NCI-H226 (cell line): ENCODE data around the gene PTH1R.

ENCODE experiments used
- DNase-seq: peaks from one replicate; pipeline ENCODE4 v3.0.0-alpha.2; 2015

The PTH1R gene

DNA sequence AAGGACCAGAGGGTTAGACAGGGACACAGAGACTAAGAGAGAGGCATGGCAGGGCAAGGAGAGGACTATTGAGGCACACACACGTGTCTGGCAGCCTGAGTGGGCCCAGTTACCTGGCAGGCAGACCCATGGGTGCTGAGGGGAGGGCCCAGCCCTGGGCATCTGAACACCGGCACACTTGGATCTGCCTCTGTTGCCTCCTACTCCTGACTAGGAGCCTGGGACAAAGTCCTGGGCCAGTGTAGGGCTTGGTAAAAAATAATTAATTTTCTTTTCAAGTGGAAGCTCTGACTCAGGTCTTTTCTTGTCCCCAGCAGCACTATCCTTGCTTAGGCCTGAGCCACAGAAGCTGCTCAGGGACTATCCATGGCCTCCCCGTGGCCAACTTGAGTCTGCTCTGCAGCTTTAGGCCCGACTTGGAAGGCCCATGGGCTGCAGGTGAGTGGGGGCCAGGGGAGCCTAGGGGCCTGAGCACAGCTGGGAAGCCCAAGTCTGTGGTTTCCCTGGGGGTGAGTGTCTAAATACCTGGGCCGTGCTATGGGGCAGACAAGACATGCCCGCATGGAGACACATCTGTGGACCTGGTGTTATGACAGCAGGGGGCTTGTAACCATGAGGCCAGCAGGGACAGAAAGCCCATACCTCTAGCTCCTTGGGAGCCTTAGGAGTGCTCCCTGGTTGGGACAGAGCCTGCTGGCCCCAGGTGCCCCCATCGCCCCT is at the start of gene PTH1R:
Gene PTH1R, plus strand, starts transcription at position 316 of the 720 bp plus-strand sequence. CDS start 5,839 bp downstream, outside the sequence.
- DNase-seq, result no peak

DNA sequence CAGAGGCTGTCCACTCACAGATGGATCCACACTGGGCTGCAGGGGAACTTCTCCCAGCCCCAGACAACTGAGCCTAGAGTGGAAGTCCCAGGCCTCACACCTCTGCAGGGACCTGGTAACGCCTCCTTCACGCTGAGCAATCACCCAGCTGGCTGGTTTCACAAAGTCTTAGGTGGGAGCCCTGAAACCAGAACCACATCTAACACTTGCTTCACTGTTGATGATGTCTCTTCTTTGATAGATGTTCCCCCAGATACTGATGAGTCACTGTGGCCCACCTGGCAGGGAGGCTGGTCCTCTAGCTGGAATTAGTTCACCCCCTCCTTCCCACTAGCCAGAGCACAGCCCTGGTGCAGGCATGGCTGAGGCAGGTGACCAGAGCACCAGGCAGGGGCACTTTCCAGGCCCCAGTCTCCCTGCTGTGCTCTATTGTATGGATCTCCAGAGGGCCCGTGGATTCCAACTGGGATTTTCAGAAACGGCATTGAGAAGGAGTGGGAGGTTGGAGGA is 47.8 kb upstream of the PTH1R start:
- DNase-seq, result no peak

DNA sequence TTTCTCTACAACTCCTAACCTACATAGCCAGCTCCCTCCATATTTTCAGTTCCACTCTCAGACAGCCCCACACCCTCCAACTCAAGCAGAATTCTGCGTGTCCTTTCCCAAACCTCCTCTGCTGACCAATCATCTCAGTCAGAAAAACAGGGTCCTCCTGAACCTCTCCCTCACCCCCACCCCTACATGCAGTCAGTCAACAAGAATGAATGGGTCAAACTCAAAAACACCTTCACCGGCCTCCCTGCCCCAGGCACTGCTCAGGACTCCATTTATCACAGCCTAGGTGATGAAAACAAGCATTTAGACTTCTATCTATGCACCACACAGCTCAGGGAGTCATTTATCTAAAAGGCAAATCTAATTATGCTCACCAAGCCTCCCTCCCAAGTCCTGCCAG is 46.7 kb upstream of the PTH1R start:
- DNase-seq, result no peak

DNA sequence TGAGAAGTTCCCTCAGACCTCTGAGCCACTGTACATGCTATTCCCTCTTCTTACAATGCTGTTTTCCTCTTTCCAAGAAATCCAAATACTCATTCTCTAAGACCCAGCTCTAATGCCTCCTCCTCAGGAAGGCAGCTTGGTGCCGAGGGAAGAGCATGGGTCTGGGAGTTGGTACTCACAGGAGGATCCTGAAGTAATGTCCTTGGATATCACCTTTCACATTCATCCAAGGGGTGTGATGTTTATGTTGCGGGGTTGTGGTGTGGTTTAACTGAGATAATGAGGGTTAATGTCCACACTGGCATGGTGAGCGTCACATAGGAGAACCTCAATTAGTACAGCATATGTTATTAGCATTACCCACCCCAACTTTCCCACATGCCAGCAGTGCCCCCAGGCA is 46.2 kb upstream of the PTH1R start:
- no peak for DNase-seq

DNA sequence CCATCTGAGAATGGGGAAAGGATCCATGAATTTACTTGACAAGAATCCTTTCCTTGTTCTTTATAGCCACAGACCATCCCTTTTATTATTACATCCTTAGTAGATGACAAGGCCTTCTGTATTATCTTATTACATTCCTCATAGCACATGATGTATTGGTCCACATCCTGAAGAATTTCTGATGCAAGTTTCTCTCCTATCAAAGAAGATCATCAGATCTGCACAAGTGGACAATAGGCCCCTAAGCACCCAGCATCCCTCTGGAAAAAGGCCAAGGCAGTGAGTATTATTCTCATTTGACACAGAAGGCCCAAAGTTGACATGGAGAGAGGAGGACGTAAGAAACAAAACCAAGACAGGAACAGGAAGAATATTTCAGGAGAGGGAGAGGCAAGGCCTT is 45.7 kb upstream of the PTH1R start:
- DNase-seq, result no peak

DNA sequence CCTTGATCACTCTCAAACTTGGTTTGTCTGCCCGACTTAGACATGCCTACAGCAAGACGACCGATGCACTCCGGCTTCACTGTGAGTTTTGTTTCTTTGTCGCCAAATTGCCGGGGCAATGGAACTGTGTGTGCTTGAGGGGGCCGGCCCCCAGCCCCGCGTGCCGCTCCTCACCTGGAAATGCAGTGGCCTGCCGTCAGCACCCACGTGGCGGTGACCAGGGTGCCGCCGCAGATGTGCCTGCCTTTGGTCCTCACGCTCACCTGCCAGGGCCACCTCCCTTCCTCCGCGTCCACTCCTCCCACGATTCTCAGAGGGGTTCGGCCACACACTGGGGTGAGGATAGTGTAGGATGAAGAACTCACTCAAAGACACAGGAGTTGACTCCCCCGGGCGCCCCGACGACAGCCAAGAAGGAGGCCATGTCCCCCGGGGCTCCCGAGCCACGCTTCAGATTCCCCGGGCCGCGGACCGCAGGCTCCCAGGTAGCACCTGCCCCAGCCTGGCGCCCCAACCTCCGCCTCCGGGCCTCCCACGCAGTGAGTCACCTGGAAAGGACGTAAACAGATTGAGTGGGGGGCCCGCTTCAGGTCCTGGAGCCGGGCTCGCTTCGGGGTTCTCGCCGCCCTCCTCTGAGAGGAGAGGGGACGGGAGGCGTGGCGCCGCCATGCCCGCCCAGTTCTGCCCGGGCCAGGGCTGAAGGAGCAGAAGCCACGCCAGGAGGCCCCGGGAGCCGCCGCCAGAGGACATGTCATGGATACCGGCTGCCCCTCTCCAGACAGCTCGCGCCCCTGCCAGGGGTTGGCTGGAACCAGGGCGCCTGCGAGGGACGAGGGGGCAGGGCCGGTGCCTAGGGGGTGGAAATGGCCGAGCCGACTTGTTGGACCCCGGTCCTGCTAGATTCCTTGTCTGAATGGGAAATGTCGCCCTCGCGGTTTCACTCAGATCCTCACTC is 43.9 kb upstream of the PTH1R start:
- DNase-seq, result no peak

DNA sequence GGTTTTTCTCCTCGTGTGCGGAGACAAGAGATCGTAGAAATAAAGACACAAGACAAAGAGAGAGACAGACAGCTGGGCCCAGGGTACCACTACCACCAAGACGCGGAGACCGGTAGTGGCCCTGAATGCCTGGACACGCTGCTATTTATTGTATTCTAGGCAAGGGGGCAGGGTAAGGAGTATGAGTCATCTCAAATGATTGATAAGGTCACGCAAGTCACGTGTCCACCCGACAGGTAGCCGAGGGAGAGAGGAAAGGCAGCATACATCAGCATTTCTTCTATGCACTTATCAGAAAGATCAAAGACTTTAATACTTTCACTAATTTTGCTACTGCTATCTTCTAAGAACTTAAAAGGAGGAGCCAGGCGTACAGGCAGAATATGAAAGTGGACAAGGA is 42.5 kb upstream of the PTH1R start:
- no peak for DNase-seq

DNA sequence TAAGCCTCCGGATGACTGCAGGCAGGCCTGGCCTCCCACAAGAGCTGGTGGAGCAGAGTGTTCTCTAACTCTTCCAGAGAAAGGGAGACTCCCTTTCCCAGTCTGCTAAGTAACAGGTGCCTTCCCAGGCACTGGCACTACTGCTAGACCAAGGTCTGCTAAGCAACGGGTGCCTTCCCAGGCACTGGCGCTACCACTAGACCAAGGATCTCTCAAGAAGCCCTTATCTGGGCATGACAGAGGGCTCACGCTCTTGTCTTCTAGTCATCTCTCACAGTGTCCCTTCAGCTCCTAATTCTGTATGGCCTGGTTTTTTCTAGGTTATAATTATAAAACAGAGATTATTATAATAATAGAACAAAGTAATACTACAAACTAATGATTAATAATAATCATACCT is 42.0 kb upstream of the PTH1R start:
- no peak for DNase-seq

DNA sequence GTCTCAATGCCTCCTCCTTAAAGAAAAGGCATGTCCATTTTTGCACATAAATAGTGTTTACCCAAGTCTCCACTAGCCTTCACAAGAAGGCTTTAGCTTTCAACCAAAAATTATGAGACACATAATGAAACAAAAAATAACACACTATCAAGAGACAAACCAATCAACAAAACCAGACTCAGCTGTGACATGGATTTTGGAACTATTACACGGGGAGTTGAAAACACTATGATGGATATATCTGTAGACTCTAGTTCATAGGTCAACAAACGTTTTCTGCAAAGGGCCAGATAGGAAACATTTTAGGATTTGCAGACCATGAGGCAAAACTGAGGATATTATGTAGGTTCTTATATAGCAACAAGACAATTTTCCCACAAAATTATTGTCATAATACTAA is 39.2 kb upstream of the PTH1R start:
- no peak for DNase-seq

DNA sequence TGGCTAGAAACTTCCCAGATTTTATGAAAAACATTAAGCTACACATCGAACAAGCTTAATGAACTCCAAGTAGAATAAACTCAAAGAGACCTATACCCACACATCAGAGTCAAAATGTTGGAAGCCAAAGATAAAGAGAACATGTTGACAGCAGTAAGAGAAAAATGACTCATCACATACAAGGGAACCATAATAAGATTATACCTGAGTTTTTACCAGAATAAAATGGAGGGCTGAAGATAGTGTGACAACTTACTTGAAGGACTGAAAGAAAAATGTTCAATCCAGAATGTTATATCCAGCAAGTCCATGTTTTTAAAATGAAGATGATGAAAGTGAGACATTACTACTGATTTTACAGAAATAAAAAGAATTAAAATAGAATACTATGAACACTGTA is 37.0 kb upstream of the PTH1R start:
- DNase-seq, result no peak

DNA sequence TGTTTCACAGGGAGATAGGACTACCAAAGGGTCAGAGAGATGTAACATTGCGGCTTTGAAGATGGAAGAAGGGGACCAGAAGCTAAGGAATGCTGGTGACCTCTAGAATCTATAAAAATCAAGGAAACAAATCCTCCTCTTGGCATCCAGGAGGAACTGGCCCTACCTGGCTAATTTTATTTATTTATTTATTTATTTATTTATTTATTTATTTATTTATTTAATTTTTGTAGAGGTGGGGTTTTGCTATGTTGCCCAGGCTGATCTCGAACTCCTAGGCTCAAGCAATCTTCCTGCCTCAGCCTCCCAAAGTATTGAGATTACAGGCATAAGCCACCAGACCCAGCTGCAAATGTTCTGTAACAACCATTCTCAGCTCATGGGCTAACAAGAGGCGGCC is 34.0 kb upstream of the PTH1R start:
- no peak for DNase-seq

DNA sequence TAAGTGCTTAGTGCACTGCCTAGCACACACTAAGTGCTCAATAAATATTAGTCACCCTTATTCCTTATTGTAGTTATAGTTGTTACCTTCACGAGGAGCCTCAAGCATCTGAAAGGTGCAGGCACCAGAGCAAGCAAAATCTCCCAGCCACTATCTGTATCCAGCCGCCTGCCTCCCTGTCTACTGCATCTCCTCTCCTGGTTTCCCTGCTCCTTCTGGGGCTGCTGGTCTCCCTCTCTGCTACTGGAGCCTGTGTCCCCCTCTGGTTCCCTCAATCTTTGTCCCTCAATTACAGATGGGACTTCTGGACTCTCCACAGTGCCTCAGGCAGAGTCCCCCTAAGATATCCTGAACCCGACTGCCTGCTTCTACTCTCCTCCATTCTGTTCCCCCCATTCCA is 33.1 kb upstream of the PTH1R start:
- DNase-seq, result no peak

DNA sequence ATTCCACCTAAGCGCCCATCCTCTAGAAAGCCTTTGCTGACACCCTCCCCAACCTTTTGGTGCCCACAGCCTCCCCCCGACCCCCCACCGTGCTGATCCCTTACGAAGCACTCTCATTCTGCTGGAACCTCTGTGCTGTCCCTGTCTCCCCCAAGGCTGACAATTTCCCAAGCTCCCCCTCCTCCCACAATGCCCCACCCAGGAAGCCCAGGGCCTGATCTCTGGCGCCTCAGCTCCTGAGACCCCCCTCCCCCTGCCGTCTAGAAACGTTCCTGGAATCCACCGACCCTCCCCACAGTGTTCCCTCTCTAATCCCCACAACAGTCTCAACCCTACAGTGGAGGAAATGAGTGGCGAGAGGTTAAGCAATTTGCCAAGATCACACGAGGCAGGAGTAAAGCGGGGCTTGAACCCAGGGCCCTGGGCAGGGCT is 32.6 kb upstream of the PTH1R start:
- DNase-seq, result no peak

DNA sequence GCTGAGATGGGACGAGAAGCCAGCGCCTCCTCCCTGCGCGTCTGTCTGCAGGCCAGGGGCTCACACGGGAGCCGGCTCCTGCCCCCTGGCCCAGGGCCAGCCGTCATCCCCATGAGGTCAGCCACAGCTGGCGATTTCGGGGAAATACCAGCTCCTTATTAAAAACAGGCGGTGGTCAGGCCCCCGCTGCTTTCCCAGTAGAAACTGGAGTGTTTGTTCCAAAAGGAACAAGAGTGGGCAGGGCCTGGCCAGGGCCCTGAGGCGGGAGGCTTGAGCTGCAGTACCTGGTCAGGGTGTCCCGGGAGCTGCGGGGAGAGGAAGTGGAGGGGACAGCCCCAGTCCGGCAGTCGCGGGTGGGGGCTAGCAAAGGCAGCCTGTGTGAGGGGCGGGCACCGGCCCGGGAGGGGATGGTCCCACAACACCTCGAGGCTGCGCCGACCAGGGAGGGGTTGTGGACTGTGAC is 32.1 kb upstream of the PTH1R start:
- no peak for DNase-seq

DNA sequence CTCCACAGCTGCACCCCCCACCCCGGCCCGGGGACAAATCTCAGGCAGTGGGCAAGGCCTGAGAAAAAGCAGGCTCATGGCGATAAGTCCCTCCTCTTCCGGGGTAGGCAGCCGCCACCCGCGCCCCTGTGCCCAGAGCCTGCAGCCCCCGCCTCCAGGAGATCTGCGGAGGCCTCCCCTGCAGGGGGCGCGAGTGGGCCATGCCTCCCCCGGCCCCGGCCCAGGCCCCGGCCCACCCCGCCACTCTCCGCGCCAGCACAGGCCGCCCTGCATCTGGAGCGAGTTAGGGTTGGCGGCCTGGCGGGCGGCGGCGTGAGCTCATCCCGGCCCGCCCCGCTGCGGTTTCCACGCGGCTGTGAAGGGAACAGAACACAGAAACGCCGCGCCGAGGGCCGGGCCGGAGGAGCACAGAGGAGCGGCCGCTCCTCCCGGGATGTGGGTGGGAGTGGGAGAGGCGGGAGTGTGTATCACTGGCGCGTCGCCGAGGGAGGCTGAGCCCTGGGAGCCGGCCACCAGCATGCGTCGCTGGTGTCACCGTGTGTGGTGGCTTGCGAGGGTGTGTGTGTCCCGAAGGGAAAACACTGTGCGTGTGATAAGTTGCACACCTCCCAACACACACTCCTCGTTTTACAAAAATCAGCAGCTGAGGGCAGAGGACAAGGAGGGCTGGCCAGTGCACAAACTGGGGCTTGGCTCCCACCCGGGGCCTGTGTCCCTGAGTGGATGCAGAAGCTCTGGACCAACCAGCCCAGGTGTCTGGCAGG is 31.5 kb upstream of the PTH1R start:
- DNase-seq, result peak; percentile 28

DNA sequence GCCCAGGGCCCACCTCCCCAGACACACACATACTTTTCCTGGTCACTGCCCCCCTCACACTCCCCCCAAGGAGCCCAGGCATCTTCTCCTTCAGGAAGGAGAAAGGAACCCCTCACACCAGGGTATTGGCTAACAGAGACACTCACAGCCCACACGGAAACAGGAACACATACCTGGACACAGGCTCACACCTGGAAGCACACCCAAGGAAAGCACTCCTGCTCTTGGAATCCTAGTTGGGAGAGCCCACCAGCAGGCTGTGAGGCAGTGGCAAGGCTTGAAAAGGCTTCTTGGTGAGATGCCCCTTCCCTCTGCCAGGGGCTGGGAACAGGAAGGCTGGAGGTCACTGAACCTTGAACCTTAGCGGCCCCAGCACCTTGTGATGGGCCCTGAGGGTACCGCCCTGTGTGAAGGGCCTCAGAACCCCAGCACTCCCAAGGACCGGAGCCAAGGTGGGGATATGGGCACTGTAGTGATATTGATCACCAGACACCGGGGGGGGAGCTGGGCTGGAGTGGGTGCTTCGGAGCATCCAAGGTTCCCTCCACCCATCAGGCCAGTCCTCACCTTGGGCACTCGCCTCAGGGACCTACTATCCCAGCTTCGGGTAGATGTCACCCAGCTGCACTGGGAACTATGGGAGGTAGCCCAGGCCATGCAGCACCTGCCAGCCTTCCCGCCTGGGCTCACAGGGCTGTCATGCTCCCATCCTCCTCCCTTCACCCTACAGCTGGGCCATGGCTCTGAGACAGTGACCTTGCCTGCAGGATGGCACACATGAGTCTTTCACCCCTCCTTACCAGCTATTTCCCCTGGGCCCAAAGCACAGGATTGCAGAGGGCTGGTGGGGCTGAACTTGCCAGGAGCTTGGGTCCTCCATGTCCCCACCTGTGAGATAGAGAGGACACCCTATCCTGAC is 30.6 kb upstream of the PTH1R start:
- DNase-seq, result no peak

DNA sequence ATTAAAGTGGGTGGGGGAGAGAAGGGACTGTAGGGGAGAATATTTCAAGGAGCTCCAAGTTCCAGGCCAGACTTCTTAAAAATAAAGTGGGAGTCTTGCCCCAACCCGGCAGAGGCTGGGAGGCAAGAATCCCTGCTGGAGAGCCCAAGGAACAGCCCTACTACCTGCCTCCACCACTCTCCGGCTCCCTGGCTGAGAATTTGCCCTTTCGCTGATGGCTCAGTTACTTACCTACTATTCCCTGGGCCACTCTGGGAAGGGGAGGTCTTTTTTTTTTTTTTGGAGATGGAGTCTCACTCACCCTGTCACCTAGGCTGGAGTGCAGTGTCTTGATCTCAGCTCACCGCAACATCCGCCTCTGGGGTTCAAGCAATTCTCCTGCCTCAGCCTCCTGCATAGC is 29.8 kb upstream of the PTH1R start:
- DNase-seq, result no peak

DNA sequence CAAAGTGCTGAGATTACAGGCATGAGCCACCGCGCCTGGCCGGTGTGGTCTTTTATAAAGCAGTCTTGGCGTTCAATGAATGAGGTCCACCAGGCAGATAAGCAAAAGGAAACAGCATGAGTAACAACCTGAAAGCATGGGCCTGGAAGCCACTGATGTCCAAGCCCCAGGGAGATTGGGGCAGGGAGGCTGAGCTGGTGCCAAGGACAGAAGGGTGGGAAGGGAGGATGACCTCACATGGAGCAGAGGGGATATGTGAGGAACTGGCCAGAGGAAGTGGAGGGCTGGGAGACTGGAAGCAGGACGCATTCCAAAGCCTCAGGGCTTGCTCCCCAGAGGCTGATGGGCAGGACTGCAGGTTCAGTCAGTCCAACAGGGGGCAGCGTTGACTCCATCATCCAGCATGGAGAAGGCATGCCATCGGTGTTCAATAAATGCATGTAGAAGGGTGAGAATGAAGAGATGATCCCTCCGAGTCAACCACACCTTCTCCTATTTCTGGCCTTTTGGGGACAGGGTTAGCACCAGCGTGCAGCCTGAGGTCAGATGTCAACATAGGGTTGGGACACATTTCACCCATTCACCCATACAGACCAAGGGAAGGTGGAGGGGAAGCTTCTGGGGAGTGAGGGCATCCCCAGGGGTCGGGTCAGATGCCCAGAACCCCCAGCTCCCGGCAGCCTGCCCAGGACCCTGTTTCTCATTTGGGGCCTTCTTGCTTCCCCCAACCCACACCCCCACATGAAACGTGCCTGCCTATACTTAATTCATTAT is 29.1 kb upstream of the PTH1R start:
- DNase-seq, result peak; percentile 97

DNA sequence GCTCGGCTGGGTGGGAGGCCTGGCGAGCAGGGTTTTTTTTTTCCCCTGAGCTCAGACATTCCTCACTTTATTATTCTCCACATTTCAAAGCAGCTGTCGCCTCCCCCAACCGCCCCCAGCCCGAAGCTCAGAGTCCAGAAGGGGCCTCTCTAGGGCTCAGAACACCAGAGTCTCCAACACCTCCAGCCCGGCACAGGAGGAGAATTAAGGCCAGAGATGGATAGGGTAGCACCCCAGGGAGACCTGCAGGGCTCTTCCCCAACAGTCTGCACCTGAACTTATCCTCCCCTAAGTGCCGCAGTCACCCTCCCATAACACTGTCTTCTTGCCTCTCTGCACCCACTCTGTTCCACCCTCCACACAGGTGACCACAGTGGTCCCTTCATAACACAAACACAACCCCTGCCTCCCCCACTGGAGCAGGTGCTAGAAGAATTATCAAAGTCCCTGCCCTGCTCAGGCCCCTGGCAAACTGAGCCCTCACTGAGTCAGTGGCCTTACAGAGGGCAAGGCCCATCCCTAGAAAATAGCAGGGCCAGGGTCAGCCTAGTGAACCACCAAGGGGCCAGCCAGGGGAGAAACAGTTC is 28.4 kb upstream of the PTH1R start:
- DNase-seq, result no peak

DNA sequence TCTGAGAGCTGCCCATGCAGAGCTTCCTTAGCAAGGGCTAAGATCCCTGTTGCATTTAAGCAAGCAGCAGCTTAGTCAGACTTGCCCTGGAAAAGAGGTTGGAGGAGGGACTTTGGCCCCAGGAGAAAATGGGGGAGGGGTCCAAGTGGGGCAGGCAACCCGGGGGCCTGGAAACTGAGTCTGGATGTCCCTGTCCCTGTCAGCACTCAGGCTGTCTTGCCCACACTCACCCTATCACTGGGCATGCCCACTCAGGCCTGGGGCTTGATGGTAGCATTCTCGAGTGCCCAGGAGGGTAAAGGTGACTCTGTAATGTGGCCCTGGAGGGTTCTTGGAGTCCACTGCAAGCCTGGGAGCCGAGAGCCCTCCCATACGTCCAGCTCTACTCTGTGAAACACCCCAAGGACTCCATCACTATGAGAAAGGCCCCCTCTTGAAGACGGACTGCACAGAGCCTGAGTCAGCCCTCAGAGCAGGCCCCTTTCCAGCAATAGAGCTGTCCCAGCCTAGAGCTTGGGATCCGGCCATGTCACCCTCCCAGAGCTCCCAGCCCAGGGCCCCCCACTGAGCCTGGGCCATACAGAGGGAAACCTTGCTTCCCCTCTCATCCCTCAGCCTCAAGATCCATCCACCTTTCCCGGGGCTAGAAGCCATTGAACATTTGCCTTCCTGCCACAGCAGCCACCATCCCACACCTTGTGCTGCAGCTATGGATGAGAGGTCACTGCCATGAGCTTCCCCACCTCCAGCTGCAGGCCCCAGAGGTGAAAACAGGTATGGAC is 27.6 kb upstream of the PTH1R start:
- DNase-seq, result no peak
